OCI-LY7 (cell line): Measurements from ENCODE around the gene CD2AP.

Experiments
- CTCF ChIP-seq: fragments of 200-600 bp; sonication (generic); conservative IDR thresholded peaks from 2 replicates; pipeline ENCODE4 v1.5.1; 2014; ENCODE audit warnings: mild to moderate bottlenecking, antibody characterized with exemption, low read length, moderate library complexity, mixed read lengths
- EZH2phosphoT487 ChIP-seq: fragments of 200-600 bp; sonication (generic); IDR thresholded peaks from 2 replicates; pipeline ENCODE4 v1.6.1; 2018; ENCODE audit warnings: low read depth, borderline replicate concordance, mild to moderate bottlenecking, mixed run types, antibody characterized with exemption, low read length, moderate library complexity, mixed read lengths

GRCh38 chr6:47663462-47664216, 186.1 kb downstream of the CD2AP start:
- TF ChIP-seq EZH2phosphoT487 (no peak), CTCF (no peak)
